Activated T-cell treated with anti-CD3 and anti-CD28 coated beads, Interleukin-2, amount 50 U/mL, for 4 hours (primary cell): Measurements from ENCODE around the gene PHLDA1. TPM values are rescaled to one million over a fixed set of nuclear protein-coding genes. Genes with fewer than 3 reads are reported as not detected.
A peak's percentile ranks its signal among the peaks of the same experiment; 100 is the strongest.

ENCODE experiments used
- ATAC-seq, 2 donors: fragments of 200-7000 bp; cut with Tn5 transposase; one replicate each; pipeline ENCODE4 v1.10.0; 2021
- DNase-seq: peaks from one replicate; pipeline ENCODE4 v3.0.0-alpha.2; 2020
- H3K27me3 Mint-ChIP-seq: one replicate; pipeline ENCODE4 v1.8.0; 2021; ENCODE audit warnings: low read depth, mixed read lengths
- H3K36me3 Mint-ChIP-seq: one replicate; pipeline ENCODE4 v1.8.0; 2022; ENCODE audit warnings: mixed read lengths; ENCODE audit not compliant: insufficient read depth
- H3K4me1 Mint-ChIP-seq: one replicate; pipeline ENCODE4 v1.8.0; 2021; ENCODE audit warnings: low read depth, mixed read lengths
- H3K4me3 Mint-ChIP-seq: one replicate; pipeline ENCODE4 v1.8.0; 2021; ENCODE audit warnings: mild to moderate bottlenecking, moderate library complexity, mixed read lengths
- H3K9me3 Mint-ChIP-seq: one replicate; pipeline ENCODE4 v1.8.0; 2021; ENCODE audit warnings: mixed read lengths
- total RNA-seq, 3 donors: library from RNA; stranded (reverse); gene quantifications; one replicate each; pipeline ENCODE4 v1.2.1, GENCODE V29; 2021

The PHLDA1 gene
- total RNA-seq, 3 donors from 2014 or later = 36.8 to 52.2 (median 37.2) TPM

DNA sequence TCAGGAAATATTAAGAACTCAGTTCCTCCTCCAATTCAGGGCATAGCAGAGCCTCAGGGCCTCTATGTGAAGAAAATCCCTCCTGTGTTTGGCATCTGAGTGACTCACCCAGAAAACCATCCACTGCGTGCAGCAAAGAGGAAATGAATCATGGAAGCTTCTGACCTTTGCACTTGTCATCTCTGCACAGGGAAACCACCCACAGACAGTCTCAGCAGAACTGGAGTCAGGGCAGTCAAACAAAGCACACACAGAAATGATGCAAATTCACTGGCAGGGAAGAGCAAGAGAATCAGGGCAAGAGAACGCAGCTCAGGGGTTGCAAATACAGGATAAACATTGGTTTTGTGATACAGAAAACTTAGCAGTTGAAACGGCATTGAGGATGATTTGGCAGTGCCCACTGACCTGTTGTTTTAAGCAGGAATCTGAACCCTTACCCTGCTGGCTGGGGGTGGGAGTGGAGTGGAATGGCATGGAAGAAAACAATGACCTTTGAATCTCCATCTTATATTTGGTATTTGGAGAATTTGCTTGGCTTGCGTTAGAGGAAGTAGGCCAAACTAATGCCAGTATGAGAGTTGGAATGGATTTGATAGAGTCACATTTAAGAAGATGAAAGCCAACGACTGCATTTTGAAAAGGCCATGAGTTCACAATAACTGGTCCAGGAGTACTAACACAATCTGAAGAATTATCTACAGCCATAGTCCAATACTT lies 53.5 kb downstream of the PHLDA1 start:
- no peaks in the 10 kb centered on the region for H3K36me3 Mint-ChIP-seq
- H3K4me3 Mint-ChIP-seq = peak overlapping the region; percentile 72
- H3K4me1 Mint-ChIP-seq = peaks cover 59% of the 10 kb centered on the region
- DNase-seq (peak; percentile 68), ATAC-seq (peak; percentile 76 to 80)
- no peaks in the 10 kb centered on the region for H3K27me3 Mint-ChIP-seq
- H3K9me3 Mint-ChIP-seq = no peaks in the 10 kb centered on the region

DNA sequence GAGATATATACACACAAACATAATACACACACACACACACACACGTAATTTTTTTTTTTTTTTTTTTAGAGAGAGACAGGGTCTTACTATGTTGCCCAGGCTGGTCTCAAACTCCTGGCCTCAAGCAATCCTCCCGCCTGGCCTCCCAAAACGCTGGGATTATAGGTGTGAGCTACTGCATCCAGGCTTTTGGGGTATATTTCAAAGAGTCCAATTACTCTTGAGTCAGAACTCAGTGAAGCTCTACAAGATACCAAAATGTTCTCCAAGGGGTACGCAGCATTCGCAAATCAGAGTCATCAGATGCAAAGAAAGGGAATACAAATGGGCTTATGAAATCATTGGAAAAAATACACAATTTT lies 54.0 kb downstream of the PHLDA1 start:
- no peak for DNase-seq
- peak; percentile 10 for ATAC-seq
- no peaks in the 10 kb centered on the region for H3K9me3 Mint-ChIP-seq
- H3K36me3 Mint-ChIP-seq = no peaks in the 10 kb centered on the region
- H3K4me3 Mint-ChIP-seq = peak overlapping the region; percentile 72
- H3K4me1 Mint-ChIP-seq = peaks cover 57% of the 10 kb centered on the region
- no peaks in the 10 kb centered on the region for H3K27me3 Mint-ChIP-seq

DNA sequence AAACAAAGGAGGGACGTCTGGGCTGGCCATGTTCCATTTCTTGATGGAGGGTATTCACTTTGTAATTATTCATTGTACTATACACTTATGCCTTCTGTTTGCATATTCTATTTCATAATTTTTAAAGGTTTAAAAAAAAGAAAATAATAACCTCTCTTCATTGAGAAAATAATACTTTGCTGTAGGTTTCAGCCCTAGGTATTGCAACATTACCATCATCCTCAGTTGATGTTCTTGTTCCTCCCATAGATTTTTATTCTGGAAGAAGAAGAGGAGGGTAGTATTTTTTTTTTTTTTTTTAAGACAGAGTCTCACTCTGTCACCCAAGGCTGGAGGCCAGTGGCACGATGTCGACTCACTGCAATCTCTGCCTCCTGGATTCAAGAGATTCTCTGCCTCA lies 54.7 kb downstream of the PHLDA1 start:
- H3K4me1 Mint-ChIP-seq = peaks cover 55% of the 10 kb centered on the region
- ATAC-seq = no peak
- H3K36me3 Mint-ChIP-seq = no peaks in the 10 kb centered on the region
- H3K27me3 Mint-ChIP-seq = no peaks in the 10 kb centered on the region
- no peak overlapping the region for H3K4me3 Mint-ChIP-seq
- DNase-seq = no peak
- H3K9me3 Mint-ChIP-seq = no peaks in the 10 kb centered on the region

DNA sequence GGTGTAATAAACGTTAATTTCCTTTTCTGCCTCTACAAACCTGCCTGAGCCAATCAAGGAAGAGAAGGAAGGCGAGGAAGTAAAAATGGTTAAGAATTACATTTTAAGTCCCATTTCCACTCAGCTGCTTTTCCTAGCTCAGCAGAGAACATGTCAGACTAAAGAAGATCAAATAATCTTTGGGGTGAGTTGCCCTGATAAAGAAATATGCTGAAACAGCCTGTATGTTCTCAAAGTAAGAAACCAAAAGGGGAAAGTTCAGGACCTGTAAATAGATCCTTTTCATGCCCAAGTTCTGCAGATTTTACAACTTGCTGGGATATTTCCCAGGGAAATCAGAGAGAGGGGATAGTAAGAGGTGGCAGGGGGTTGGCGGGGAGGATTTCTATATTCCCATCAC lies 55.5 kb downstream of the PHLDA1 start:
- Mint-ChIP-seq H3K4me1 (peaks cover 56% of the 10 kb centered on the region), H3K36me3 (no peaks in the 10 kb centered on the region), H3K4me3 (no peak overlapping the region), H3K27me3 (no peaks in the 10 kb centered on the region), H3K9me3 (no peaks in the 10 kb centered on the region)
- DNase-seq (no peak), ATAC-seq (no peak)

DNA sequence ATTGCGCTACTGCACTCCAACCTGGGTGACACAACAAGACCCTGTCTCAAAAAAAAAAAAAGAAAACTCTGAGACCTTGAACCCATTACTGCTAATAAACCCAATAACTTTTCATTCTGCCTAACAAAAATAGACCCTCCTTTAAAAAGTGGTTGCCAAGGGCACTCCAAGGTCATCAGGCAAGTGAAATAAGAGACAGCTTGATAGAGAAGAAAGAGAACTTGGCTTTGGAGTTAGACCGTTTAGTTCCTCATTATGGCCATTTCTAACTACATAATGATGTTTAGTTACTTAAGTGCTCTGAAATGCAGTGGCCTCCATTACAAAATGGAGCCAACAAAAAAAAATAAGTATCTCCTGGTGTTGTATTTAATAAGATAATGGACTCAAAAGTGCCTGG lies 55.9 kb downstream of the PHLDA1 start:
- DNase-seq = no peak
- Mint-ChIP-seq H3K4me1 (peaks cover 56% of the 10 kb centered on the region), H3K27me3 (no peaks in the 10 kb centered on the region), H3K36me3 (no peaks in the 10 kb centered on the region), H3K9me3 (no peaks in the 10 kb centered on the region), H3K4me3 (no peak overlapping the region)
- no peak for ATAC-seq

Other genes with a start within 250 kb of the PHLDA1 start
- 1,000 to 10,000 TPM in 1 of 3 donors, 100 to 1,000 TPM in 2; 918 to 1,002 (median 960) TPM for gene NAP1L1, start 52.9 kb upstream of the PHLDA1 start, total RNA-seq